Gastroesophageal sphincter (tissue), 4 donors: ENCODE data around the gene SMIM27. TPM values are rescaled to one million over a fixed set of nuclear protein-coding genes. Genes with fewer than 3 reads are reported as not detected.
"Not testable (repeated sequence)": the region's sequence is repeated elsewhere in the genome, so short reads cannot be mapped to it uniquely, and the experiment has no call there.

Experiments
- ATAC-seq: fragments of 150-250 bp; one replicate; pipeline ENCODE4 v1.9.1; 2016; ENCODE audit warnings: mild to moderate bottlenecking, moderate library complexity
- H3K27ac ChIP-seq, 4 donors: fragments of 200-600 bp; sonication (generic) in 3 of 4; 1 replicate in 3 of 4; 2 replicates in 1 of 4; pipeline ENCODE4 v1.5.1; 2016 to 2019
- H3K27me3 ChIP-seq: fragments of 200-600 bp; sonication (generic); one replicate; pipeline ENCODE4 v1.5.1; 2019
- H3K36me3 ChIP-seq, 2 donors: fragments of 200-600 bp; sonication (generic); one replicate each; pipeline ENCODE4 v1.5.1; 2019; ENCODE audit warnings: control low read depth in 1 of 2
- H3K4me1 ChIP-seq, 3 donors: fragments of 200-600 bp; sonication (generic); 1 replicate in 2 of 3; 2 replicates in 1 of 3; pipeline ENCODE4 v1.5.1; 2016 to 2019; ENCODE audit warnings: control low read depth in 2 of 3
- H3K4me3 ChIP-seq, 2 donors: fragments of 200-600 bp; sonication (generic); one replicate each; pipeline ENCODE4 v1.5.1; 2019; ENCODE audit warnings: mild to moderate bottlenecking in 1 of 2, moderate library complexity in 1 of 2
- H3K9me3 ChIP-seq, 3 donors: fragments of 200-600 bp; sonication (generic); one replicate each; pipeline ENCODE4 v1.5.1; 2017 to 2019; ENCODE audit warnings: control low read depth in 2 of 3
- CTCF ChIP-seq, 4 experiments: fragments of 200-600 bp in 2 of 4; fragments of 450-650 bp in 2 of 4; sonication (generic) in 1 of 4; IDR thresholded peaks; one replicate each; pipeline ENCODE4 v1.5.1; 2017 to 2019; ENCODE audit warnings: antibody characterized with exemption in 4 of 4, mild to moderate bottlenecking in 2 of 4, moderate library complexity in 2 of 4
- EP300 ChIP-seq: sonication (generic); formaldehyde crosslinking; IDR thresholded peaks from one replicate; pipeline ENCODE4 v1.6.1; 2017; ENCODE audit warnings: antibody characterized with exemption, mild to moderate bottlenecking
- POLR2A ChIP-seq, 2 donors: fragments of 450-650 bp; IDR thresholded peaks; one replicate each; pipeline ENCODE4 v1.6.1; 2017; ENCODE audit warnings: antibody characterized with exemption in 2 of 2, mild to moderate bottlenecking in 2 of 2, moderate library complexity in 1 of 2
- POLR2AphosphoS5 ChIP-seq: sonication (generic); formaldehyde crosslinking; IDR thresholded peaks from one replicate; pipeline ENCODE4 v1.6.1; 2017; ENCODE audit warnings: antibody characterized with exemption
- WGBS, 2 donors: methylation state at CpG; one replicate each; pipeline ENCODE4 v1.1.5; 2018; ENCODE audit warnings: low coverage in 1 of 2; 5-methylcytosine and 5-hydroxymethylcytosine counted together
- total RNA-seq, 4 donors: library from RNA; depleted of rRNA; stranded (reverse); fragments of >200 nt; gene quantifications; one replicate each; pipeline ENCODE4 v1.1.0, GENCODE V29; 2016

The SMIM27 gene
- total RNA-seq, 4 donors from 2014 or later = 4.0 to 12.5 (median 8.2) TPM

GRCh38 chr9:32545884-32546283 lies 6.2 kb upstream of the SMIM27 start:
- ATAC-seq = no peak
- Histone ChIP-seq H3K36me3 (peaks cover 0 to 26% of the 10 kb centered on the region in 2 donors), H3K9me3 (no peaks in the 10 kb centered on the region), H3K27ac (no peak overlapping the region), H3K4me3 (no peak overlapping the region), H3K27me3 (no peaks in the 10 kb centered on the region), H3K4me1 (peaks cover 0 to 46% (median 16%) of the 10 kb centered on the region in 3 donors)
- no peak for TF ChIP-seq POLR2AphosphoS5
- no peak for TF ChIP-seq POLR2A (IDR thresholded peaks at IDR 0.05)
- no peak for TF ChIP-seq EP300
- TF ChIP-seq CTCF (IDR thresholded peaks at IDR 0.05) = no peak
- WGBS, 2 donors = 89 to 100% methylated on average over 1 of the region's 1 CpG

GRCh38 chr9:32548213-32548612 lies 3.9 kb upstream of the SMIM27 start:
- 98 to 100% methylated on average over 1 to 8 of the region's 20 CpGs for WGBS, 2 donors
- ATAC-seq, H3K4me3 ChIP-seq: not testable (repeated sequence)

GRCh38 chr9:32550150-32550561 lies 2.0 kb upstream of the SMIM27 start:
- WGBS, 2 donors = 0% methylated on average over 6 of the region's 10 CpGs
- no peak for ATAC-seq

More at GRCh38 chr9:32548213-32548612, 3.9 kb upstream of the SMIM27 start:
- H3K4me1 ChIP-seq = peaks cover 0 to 52% (median 19%) of the 10 kb centered on the region in 3 donors
- not testable (repeated sequence) for H3K9me3 ChIP-seq, H3K27ac ChIP-seq, H3K27me3 ChIP-seq
- peaks cover 0 to 10% of the 10 kb centered on the region in 2 donors for H3K36me3 ChIP-seq

GRCh38 chr9:32550562-32551275 lies 1.4 kb upstream of the SMIM27 start:
- peaks cover 0 to 41% (median 22%) of the 10 kb centered on the region in 3 donors for H3K4me1 ChIP-seq
- no peak for TF ChIP-seq POLR2AphosphoS5
- TF ChIP-seq EP300 = no peak
- TF ChIP-seq CTCF (IDR thresholded peaks at IDR 0.05) = peak in 1 of 4 experiments; percentile 30
- TF ChIP-seq POLR2A (IDR thresholded peaks at IDR 0.05) = peak; percentile 33 to 40
- peak; percentile 88 for ATAC-seq
- H3K9me3 ChIP-seq = no peaks in the 10 kb centered on the region
- no peaks in the 10 kb centered on the region for H3K27me3 ChIP-seq
- H3K36me3 ChIP-seq = no peaks in the 10 kb centered on the region
- H3K27ac ChIP-seq = peak overlapping the region; percentile 91 to 97 (median 94)
- H3K4me3 ChIP-seq = peak overlapping the region; percentile 87 to 89
- 0% methylated on average over 4 of the region's 75 CpGs; no CpG with 5 or more reads in 1 of the 2 donors for WGBS, 2 donors

More at GRCh38 chr9:32550150-32550561, 2.0 kb upstream of the SMIM27 start:
- Histone ChIP-seq H3K27ac (peak overlapping the region; percentile 91 to 97 (median 94)), H3K36me3 (no peaks in the 10 kb centered on the region), H3K27me3 (no peaks in the 10 kb centered on the region), H3K9me3 (no peaks in the 10 kb centered on the region), H3K4me1 (peaks cover 0 to 47% (median 22%) of the 10 kb centered on the region in 3 donors), H3K4me3 (peak overlapping the region; percentile 87 to 89)
- TF ChIP-seq POLR2A (IDR thresholded peaks at IDR 0.05) (no peak), CTCF (IDR thresholded peaks at IDR 0.05) (no peak), POLR2AphosphoS5 (no peak), EP300 (no peak)

- peak overlapping the region; percentile 87 to 89 for H3K4me3 ChIP-seq
- no peaks in the 10 kb centered on the region for H3K9me3 ChIP-seq
- peak; percentile 10 for ATAC-seq
- H3K4me1 ChIP-seq = peaks cover 0 to 36% (median 22%) of the 10 kb centered on the region in 3 donors
- 1% methylated on average over 17 to 26 of the region's 36 CpGs for WGBS, 2 donors
- TF ChIP-seq POLR2A (IDR thresholded peaks at IDR 0.05) (no peak), CTCF (IDR thresholded peaks at IDR 0.05) (no peak), EP300 (no peak), POLR2AphosphoS5 (no peak)
- H3K36me3 ChIP-seq = no peaks in the 10 kb centered on the region
- no peaks in the 10 kb centered on the region for H3K27me3 ChIP-seq
- H3K27ac ChIP-seq = peak overlapping the region; percentile 91 to 97 (median 94)
These were observed 663 bp upstream of the SMIM27 start for GRCh38 chr9:32551276-32552051.
